Measurements from ENCODE around the gene RMDN2. TPM values are rescaled to one million over a fixed set of nuclear protein-coding genes. Genes with fewer than 3 reads are reported as not detected.
"Not testable (repeated sequence)": the region's sequence is repeated elsewhere in the genome, so short reads cannot be mapped to it uniquely, and the experiment has no call there.

RMDN2 gene
- total RNA-seq, 1 donor from 2014 or later, result 21.9 TPM

GRCh38 chr2:37920570-37920969 is 4.5 kb upstream of the RMDN2 start:
- DNase-seq (no peak), ATAC-seq (no peak)
- H3K27me3 ChIP-seq (ENCODE audit: low read depth), result no peaks in the 10 kb centered on the region
- H3K27ac ChIP-seq, result no peak overlapping the region
- H3K36me3 ChIP-seq, result no peaks in the 10 kb centered on the region
- H3K4me1 ChIP-seq, result peaks cover 27% of the 10 kb centered on the region
- no peak for TF ChIP-seq CTCF (IDR thresholded peaks at IDR 0.05)
- intact Hi-C loops (cut with DNase I), result no loop called here
- H3K4me3 ChIP-seq, result no peak overlapping the region
- H3K9me3 ChIP-seq, result no peaks in the 10 kb centered on the region

- no peaks in the 10 kb centered on the region for H3K27me3 ChIP-seq (ENCODE audit: low read depth)
- no peak overlapping the region for H3K4me3 ChIP-seq
- DNase-seq (no peak), ATAC-seq (no peak)
- H3K27ac ChIP-seq, result no peak overlapping the region
- no peaks in the 10 kb centered on the region for H3K36me3 ChIP-seq
- H3K4me1 ChIP-seq, result peaks cover 28% of the 10 kb centered on the region
- intact Hi-C loops (cut with DNase I), result no loop called here
- TF ChIP-seq CTCF (IDR thresholded peaks at IDR 0.05), result no peak
- H3K9me3 ChIP-seq, result no peaks in the 10 kb centered on the region
Observed at GRCh38 chr2:37921781-37922180, 3.3 kb upstream of the RMDN2 start.

- H3K27me3 ChIP-seq (ENCODE audit: low read depth), result no peaks in the 10 kb centered on the region
- H3K4me3 ChIP-seq, result no peak overlapping the region
- H3K36me3 ChIP-seq, result no peaks in the 10 kb centered on the region
- H3K9me3 ChIP-seq, result no peaks in the 10 kb centered on the region
- no peak overlapping the region for H3K27ac ChIP-seq
- no peak for TF ChIP-seq CTCF (IDR thresholded peaks at IDR 0.05)
- DNase-seq, result no peak
- no peak for ATAC-seq
- intact Hi-C loops (cut with DNase I), result no loop called here
- H3K4me1 ChIP-seq, result peaks cover 29% of the 10 kb centered on the region
Observed at GRCh38 chr2:37923308-37924055, 1.6 kb upstream of the RMDN2 start.

GRCh38 chr2:37926635-37927034 is 1.5 kb downstream of the RMDN2 start:
- DNase-seq (no peak), ATAC-seq (no peak)
- peaks cover 17% of the 10 kb centered on the region for H3K4me1 ChIP-seq
- H3K27ac ChIP-seq, result no peak overlapping the region
- H3K4me3 ChIP-seq, result no peak overlapping the region
- intact Hi-C loops (cut with DNase I), result no loop called here
- H3K9me3 ChIP-seq, result no peaks in the 10 kb centered on the region
- H3K36me3 ChIP-seq, result no peaks in the 10 kb centered on the region
- no peaks in the 10 kb centered on the region for H3K27me3 ChIP-seq (ENCODE audit: low read depth)
- TF ChIP-seq CTCF (IDR thresholded peaks at IDR 0.05), result no peak

GRCh38 chr2:37928377-37928776 is 3.3 kb downstream of the RMDN2 start:
- no peak for TF ChIP-seq CTCF (IDR thresholded peaks at IDR 0.05)
- H3K36me3 ChIP-seq, result no peaks in the 10 kb centered on the region
- H3K27ac ChIP-seq, result no peak overlapping the region
- intact Hi-C loops (cut with DNase I), result no loop called here
- no peak for DNase-seq
- H3K4me1 ChIP-seq, result peaks cover 17% of the 10 kb centered on the region
- H3K4me3 ChIP-seq, result no peak overlapping the region
- no peaks in the 10 kb centered on the region for H3K27me3 ChIP-seq (ENCODE audit: low read depth)
- no peak for ATAC-seq
- H3K9me3 ChIP-seq, result no peaks in the 10 kb centered on the region

GRCh38 chr2:37930392-37930791 is 5.3 kb downstream of the RMDN2 start:
- ATAC-seq; H3K36me3 ChIP-seq; H3K4me3 ChIP-seq; intact Hi-C loops (cut with DNase I); H3K27ac ChIP-seq; H3K27me3 ChIP-seq (ENCODE audit: low read depth); DNase-seq; H3K9me3 ChIP-seq: not testable (repeated sequence)
- peaks cover 28% of the 10 kb centered on the region for H3K4me1 ChIP-seq

GRCh38 chr2:37932873-37933272 is 7.8 kb downstream of the RMDN2 start:
- DNase-seq; H3K27me3 ChIP-seq (ENCODE audit: low read depth); H3K4me3 ChIP-seq; H3K9me3 ChIP-seq; H3K36me3 ChIP-seq; ATAC-seq; intact Hi-C loops (cut with DNase I); H3K27ac ChIP-seq: not testable (repeated sequence)
- peaks cover 21% of the 10 kb centered on the region for H3K4me1 ChIP-seq
